Activated CD4-positive, alpha-beta T cell treated with anti-CD3 and anti-CD28 coated beads, Interleukin-2, amount 50 U/mL, for 48 hours (primary cell): ENCODE data around the gene BCAP29.
"Not testable (repeated sequence)": the region's sequence is repeated elsewhere in the genome, so short reads cannot be mapped to it uniquely, and the experiment has no call there.

Experiments
- DNase-seq, 2 experiments: peaks; one replicate each; pipeline ENCODE4 v3.0.0-alpha.2; 2020

The BCAP29 gene

DNA sequence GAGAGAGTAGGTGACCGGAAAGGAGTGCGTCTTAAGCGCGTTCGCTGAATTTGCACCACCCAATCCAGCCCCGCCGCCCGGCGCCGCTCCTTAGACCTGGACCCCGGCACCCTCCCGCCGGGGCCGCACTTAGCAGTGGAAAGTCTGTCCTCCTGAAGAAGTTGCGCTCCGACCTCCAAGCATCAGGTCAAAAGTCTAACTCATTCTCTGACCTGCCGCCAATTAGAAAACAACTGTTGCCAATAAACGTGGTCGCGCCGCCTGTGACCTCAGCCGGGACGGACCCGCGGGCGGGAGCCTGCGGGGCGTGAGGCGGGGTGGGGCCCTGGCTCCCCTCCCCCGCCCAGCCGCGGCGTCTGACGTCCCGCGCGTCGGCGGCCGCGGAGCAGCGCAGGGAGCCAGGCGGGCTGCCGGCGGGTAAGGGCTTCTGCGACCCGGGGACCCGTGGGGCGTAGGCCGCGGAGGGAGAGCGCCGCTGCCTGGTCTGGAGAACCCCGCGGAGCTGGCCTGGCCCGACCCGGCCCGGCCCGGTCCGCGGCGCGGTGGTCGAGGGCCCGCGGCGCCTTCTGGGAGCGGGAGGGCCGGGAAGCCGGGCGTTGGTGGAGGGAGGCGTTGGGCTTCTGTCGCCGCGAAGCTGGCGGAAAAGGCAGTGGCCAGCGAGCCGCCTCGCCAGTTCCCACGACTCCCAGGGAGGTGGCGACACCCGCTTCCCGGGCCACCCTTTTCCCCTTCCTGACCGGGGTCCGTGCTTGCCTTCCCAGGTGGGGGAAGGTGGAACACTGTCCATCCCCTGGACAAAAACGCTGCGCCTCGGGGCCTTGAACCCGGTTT, at the start of gene BCAP29:
TSS of gene BCAP29 (plus strand) at position 362 of the 831 bp plus-strand sequence. CDS start 527 bp downstream, outside the sequence.
- peak; percentile 70 to 75 for DNase-seq

DNA sequence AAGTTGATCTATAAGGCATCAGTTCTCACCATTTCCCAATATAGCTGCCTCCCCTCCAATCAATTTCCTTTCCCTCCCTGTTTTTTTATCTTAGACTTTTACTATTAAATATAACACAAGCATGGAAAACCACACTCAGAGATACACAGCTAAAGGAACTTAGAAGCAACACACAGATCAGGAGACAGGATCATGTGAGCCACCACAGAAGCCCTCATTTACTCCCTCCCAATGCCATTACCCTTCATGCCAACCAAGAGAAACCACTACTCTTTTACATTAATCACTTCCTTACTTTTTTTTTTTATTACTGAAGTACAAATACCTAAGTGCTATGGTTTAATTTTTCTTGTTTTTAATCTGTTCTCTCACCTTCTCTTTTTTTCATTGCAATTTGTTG, 49.3 kb upstream of the BCAP29 start:
- no peak for DNase-seq

- DNase-seq, result no peak
Observed at GRCh38 chr7:107534139-107534538, 45.9 kb upstream of the BCAP29 start.

DNA sequence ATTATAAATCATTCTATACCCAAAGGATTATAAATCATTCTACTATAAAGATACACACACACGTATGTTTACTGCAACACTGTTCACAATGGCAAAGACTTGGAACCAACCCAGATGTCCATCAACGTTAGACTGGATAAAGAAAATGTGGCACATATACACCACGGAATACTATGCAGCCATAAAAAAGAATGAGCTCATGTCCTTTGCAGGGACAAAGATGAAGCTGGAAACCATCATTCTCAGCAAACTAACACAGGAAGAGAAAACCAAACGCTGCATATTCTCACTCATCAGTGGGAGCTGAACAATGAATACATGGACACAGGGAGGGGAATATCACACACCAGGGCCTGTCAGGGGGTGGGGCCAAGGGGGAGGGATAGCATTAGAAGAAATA, 42.8 kb upstream of the BCAP29 start:
- DNase-seq, result not testable (repeated sequence)

DNA sequence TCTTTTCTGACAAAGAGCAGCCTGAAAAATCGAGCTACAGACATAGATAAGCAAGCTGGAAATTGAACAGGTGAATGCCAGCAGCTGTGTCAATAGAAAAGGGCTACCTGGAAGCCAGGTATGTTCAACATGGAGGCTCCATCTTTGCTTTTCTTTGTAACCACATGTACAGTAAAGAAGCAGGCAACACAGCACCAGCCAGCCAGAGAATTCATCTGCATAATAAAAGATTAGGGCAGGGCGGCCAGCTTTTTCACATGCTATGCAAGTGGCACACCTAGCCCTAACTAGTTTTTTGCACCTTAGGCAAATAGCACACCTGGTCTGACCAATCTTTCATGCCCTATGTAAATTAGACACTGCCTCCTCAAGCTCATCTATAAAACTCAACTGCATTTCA, 42.0 kb upstream of the BCAP29 start:
- no peak for DNase-seq

GRCh38 chr7:107543338-107543993, 36.6 kb upstream of the BCAP29 start:
- no peak for DNase-seq

DNA sequence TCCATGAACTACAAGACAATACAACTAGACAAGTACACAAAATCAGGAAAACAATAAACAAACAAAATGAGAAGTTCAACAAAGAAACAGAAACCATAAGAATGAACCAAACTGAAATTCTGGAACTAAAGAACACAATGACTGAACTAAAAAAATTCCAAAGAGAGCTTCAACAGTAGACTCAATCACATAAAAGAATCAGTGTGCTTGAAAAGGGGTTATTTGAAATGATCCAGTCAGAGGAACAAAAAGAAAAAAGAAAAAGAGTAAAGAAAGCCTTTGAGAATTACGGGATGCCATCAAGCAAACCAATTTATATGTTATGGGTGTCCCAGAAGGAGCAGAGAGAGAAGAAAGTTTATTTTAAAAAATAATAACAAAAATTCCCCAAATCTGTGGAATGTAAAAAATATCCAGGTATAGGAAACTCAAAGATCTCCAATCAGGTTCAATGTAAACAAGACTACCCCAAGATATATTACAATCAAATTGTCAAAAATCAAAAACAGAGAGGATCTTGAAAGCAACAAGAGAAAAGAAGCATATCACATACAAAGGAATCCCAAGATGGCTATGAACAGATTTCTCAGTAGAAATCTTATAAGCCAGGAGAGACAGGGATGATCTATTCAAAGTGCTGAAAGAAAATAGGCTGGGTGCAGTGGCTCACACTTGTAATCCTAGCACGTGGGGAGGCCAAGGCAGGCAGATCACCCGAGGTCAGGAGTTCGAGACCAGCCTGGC, 35.0 kb upstream of the BCAP29 start:
- DNase-seq, result no peak

- no peak for DNase-seq
Observed at GRCh38 chr7:107551936-107552335, 28.1 kb upstream of the BCAP29 start.

DNA sequence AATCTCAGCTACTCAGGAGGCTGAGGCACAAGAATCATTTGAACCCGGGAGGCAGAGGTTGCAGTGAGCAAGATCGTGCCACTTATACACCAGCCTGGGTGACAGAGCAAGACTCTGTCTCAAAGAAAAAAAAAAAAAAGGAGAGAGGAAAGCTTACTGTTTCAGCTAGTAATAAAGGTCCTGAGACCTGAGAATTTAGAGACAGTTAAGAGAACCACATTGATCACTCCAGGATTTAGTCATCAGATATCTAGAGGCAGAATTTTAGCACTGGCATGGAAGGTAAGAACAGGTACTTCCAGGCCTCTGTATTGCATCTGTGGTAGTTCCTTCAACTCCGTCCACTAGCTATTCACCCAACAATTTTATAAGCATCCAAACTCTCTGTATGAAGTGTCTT, 24.2 kb upstream of the BCAP29 start:
- DNase-seq, result no peak

DNA sequence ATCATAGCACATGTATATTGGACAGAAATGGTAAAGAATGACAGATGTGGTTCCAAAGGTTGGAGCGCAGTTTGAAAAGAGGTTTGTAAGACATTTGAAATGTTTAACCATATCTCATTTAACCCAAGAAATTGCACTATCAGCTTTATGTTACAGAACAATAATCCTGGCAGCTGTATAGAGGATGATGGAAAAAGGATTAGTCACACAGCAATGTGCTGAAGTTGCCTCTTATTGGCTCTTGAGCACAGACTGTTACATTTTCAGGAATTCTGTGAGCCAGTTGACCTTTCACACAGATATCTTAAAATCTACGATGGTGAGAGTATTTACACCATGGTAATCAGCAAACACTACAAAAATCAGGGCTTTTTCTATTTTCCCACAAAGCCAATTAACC, 20.2 kb upstream of the BCAP29 start:
- DNase-seq, result no peak

DNA sequence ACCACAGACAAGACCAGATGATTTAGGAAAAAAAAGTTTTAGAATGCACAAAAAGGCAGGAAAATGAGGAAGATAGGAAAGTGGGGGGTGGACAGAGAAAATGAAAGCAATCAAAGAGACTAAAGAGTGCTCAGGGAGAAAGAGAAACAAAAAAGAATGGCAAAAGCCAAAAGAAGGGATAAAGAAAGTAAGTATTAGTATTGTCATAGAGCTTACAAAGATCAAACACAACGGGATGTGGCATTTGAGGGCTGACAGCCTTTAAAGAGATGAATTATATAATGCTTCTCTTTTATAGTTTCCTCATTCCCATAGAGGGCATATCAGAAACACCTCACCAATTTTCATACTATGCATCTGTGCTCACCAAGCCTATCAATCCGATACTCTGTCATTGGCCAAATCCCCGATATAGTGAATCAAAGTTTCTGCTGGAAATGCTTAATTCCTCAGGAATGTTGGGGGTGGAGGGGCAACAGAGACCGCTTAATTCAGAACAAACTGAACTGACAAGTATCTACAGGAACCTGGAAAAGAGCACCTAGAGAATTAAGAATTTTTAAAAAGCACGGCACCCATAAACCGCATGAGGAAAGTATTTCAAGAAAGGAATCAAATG, 19.0 kb upstream of the BCAP29 start:
- DNase-seq, result no peak

DNA sequence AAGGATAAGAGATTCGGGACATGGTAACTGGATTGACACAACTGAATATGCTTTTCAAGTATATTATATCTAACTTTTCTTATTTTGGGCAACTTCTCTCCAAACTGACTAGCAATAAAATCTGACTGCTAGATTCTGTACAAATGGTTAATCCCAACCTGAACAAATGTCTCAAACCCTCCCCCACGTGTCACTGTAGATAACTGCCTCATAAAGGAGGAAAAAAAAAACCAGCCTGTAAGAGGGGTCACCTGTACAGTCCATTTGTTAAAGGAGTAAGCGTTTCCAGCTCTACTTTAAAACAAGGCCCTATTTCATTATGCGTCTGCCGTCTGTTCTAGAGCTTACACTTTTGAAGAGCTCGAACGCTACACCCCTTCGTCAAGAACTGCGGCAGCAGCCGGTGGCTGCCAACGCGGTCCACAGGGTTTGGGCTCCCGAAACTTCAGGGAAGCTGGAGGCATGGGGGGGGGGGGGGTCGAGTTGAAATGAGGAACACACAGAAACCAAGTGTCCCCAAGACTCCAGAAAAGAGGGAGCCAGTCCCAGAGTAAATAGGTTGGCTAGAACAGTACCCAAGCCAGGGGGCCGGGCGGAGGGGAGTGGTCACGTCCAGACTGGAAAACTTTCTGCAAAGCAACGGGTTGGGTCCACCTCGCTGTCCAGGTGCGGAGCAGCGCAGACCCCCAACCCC, 16.8 kb upstream of the BCAP29 start:
- DNase-seq, result no peak

DNA sequence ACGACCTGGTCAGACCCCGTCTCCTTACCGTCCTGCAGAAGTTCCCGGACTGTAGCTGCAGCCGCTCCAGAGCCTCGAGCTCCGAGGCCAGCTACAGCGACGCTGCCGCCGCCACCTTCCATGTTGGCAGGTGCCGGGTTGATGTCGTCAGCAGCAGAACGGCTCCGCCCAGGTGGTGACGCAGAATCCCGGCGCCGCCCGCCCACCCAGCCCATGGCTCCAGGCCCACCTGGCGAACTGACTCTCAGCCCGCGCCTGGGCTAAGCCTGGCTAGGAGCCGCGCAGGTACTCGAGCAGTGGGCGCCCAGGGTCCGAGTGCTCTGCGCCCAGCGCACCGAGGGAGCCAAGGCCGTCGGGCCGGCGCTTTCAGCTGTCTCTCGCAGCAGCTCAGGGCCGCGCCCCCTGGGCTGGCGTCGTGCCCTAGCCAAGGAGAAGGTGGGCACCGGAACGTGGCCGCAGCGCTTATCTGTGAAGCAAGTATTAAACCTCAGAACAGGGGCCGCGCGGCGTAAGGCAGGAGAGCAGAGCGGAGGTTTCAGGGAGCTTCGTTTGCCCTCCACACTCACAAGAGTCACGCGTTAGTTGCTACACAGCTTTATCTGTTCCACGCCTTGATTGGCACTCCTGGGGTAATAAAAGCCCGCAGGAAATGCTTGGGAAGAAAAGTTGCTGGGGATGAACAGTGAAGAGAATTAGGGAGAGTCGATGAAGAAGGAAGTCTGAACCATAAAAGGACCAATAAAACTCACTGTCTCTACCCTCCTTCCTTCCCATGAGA, 16.1 kb upstream of the BCAP29 start, which contains the start of the genes COG5 and DUS4L:
TSS of gene COG5 (minus strand) at position 146 of the 778 bp plus-strand sequence. CDS start at position 122, 24 bp downstream.
TSS of gene DUS4L (plus strand) at position 197 of the 778 bp plus-strand sequence. CDS start 3,100 bp downstream, outside the sequence.
- DNase-seq, result peak; percentile 85 to 87

DNA sequence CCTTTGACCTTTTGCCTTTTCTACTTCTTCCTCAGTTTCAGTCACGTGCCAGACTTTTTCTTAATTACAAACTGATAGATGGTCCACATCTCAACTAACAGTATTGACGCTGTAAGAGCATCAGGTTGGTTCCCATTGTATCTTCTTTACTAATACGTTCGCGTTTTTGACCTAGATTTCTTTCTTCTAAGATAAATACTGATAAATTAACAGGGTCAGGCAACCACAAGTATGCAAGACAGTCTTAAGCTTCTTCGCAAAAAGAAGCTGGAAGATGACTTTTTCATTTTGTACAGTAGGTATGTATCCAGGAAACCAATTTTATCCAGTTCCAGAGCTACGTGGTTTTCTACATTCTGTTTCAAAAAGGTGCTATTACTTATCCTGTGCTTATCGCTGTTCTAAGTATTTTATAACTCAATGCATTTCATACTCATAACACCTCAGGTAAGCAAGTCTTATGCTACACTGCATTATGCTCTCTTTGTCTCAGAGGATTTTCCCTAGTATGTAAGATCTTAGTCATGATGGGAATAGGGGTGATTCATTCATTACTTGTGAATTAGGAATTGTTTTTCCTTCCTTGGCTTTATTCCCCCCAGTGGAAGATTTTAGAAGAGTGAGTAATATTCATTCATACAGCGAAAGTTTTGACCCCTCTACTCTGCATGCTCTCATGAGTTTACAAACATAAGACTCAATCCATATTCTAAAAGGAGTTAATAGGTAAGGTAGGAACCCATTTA, 15.3 kb upstream of the BCAP29 start:
- DNase-seq, result no peak

GRCh38 chr7:107570298-107570697, 9.7 kb upstream of the BCAP29 start:
- DNase-seq, result no peak

- no peak for DNase-seq
Observed at GRCh38 chr7:107573537-107573936, 6.5 kb upstream of the BCAP29 start.

DNA sequence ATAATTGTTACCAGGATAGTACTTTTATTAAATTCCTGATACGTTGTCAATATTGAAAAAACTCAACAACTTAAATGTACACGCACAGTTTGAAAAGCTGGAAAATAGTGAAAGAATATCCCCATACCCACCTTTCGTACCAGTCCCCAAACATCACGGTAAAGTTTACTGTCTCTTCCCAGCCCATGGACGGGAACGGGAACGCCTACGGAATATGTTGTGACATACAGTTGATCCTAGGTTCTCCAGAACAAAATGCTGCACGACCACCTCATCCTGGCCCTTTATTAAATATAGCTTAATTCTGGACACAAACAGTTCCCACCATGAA, 527 bp upstream of the BCAP29 start:
- DNase-seq, result no peak

DNA sequence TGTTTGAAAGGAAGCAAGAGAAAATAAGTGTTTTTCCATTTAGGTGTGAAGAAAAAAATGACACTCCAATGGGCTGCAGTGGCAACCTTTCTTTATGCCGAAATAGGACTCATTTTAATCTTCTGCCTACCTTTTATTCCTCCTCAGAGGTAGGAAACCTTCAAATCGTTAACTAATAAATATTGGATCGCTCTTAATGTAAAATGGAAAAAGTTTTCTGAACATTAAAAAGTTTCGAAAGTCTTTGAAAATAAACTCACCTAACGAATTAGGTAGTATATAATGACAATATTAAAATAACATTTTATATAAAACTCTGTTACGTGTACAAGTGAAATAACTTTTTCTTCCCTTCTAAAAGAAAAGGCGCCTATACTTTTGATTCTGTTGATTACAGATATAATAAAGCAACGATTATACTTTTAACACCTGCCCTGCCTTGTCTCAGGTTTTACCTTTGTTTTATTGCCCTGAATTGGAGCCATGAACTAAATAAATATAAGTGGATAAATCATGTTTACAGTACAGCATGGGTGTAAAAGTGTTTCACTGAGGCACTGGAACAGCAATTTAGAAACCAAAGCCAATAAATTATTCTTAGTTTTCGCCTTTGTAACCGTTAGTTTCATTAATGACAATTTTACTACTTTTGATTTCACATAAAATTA, 804 bp downstream of the BCAP29 start:
- DNase-seq, result no peak

GRCh38 chr7:107581387-107582013, 1.5 kb downstream of the BCAP29 start:
- no peak for DNase-seq

- no peak for DNase-seq
Observed at GRCh38 chr7:107582875-107583274, 2.8 kb downstream of the BCAP29 start.
